Glutamatergic neuron (in vitro differentiated cells): ENCODE measurements around the gene CEP350. TPM values are rescaled to one million over a fixed set of nuclear protein-coding genes. Genes with fewer than 3 reads are reported as not detected.

ENCODE experiments used
- DNase-seq: peaks from one replicate; pipeline ENCODE4 v3.0.0; 2022
- H3K27ac Mint-ChIP-seq: one replicate; pipeline ENCODE4 v1.8.0; 2020; ENCODE audit warnings: mild to moderate bottlenecking, mixed read lengths, inconsistent platforms; ENCODE audit not compliant: unreplicated experiment
- H3K27me3 Mint-ChIP-seq: one replicate; pipeline ENCODE4 v1.8.0; 2020; ENCODE audit warnings: mild to moderate bottlenecking, moderate library complexity, mixed read lengths, inconsistent platforms; ENCODE audit not compliant: unreplicated experiment
- H3K36me3 Mint-ChIP-seq: one replicate; pipeline ENCODE4 v1.8.0; 2020; ENCODE audit warnings: mild to moderate bottlenecking, mixed read lengths, inconsistent platforms; ENCODE audit not compliant: unreplicated experiment
- H3K4me1 Mint-ChIP-seq: one replicate; pipeline ENCODE4 v1.8.0; 2020; ENCODE audit warnings: mild to moderate bottlenecking, low read depth, mixed read lengths, inconsistent platforms; ENCODE audit not compliant: unreplicated experiment
- H3K4me3 Mint-ChIP-seq: one replicate; pipeline ENCODE4 v1.8.0; 2020; ENCODE audit warnings: mild to moderate bottlenecking, mixed read lengths, inconsistent platforms; ENCODE audit not compliant: unreplicated experiment
- H3K9me3 Mint-ChIP-seq: one replicate; pipeline ENCODE4 v1.8.0; 2020; ENCODE audit warnings: mild to moderate bottlenecking, moderate library complexity, mixed read lengths, inconsistent platforms; ENCODE audit not compliant: unreplicated experiment
- CTCF ChIP-seq: fragments of 200-600 bp; sonication (generic); IDR thresholded peaks from one replicate; pipeline ENCODE4 v1.5.0; 2021; ENCODE audit not compliant: partially characterized antibody, unreplicated experiment
- total RNA-seq: library from RNA; stranded (reverse); fragmentation: NEBNext Ultra II Directional; extraction: Animal tissue kit (Norgen Biotek cat#: 25700); gene quantifications from one replicate; pipeline ENCODE4 v1.2.1, GENCODE V29; 2021; ENCODE audit not compliant: unreplicated experiment

Gene CEP350
- total RNA-seq, 1 donor from 2014 or later: 36.6 TPM

GRCh38 chr1:180066150-180066549 is 111.5 kb downstream of the CEP350 start:
- no peak overlapping the region for H3K4me3 Mint-ChIP-seq
- no peak for TF ChIP-seq CTCF
- no peak overlapping the region for H3K27ac Mint-ChIP-seq
- H3K4me1 Mint-ChIP-seq: no peaks in the 10 kb centered on the region
- H3K27me3 Mint-ChIP-seq: no peaks in the 10 kb centered on the region
- no peaks in the 10 kb centered on the region for H3K9me3 Mint-ChIP-seq
- no peaks in the 10 kb centered on the region for H3K36me3 Mint-ChIP-seq
- no peak for DNase-seq

- no peak overlapping the region for H3K4me3 Mint-ChIP-seq
- no peak for TF ChIP-seq CTCF
- H3K36me3 Mint-ChIP-seq: no peaks in the 10 kb centered on the region
- no peak overlapping the region for H3K27ac Mint-ChIP-seq
- no peaks in the 10 kb centered on the region for H3K9me3 Mint-ChIP-seq
- H3K4me1 Mint-ChIP-seq: no peaks in the 10 kb centered on the region
- H3K27me3 Mint-ChIP-seq: no peaks in the 10 kb centered on the region
- no peak for DNase-seq
Measured at GRCh38 chr1:180070286-180070685, 115.7 kb downstream of the CEP350 start.

GRCh38 chr1:180071759-180072158 is 117.1 kb downstream of the CEP350 start:
- TF ChIP-seq CTCF: no peak
- H3K4me3 Mint-ChIP-seq: no peak overlapping the region
- H3K27ac Mint-ChIP-seq: no peak overlapping the region
- no peaks in the 10 kb centered on the region for H3K36me3 Mint-ChIP-seq
- DNase-seq: no peak
- H3K4me1 Mint-ChIP-seq: no peaks in the 10 kb centered on the region
- H3K9me3 Mint-ChIP-seq: no peaks in the 10 kb centered on the region
- no peaks in the 10 kb centered on the region for H3K27me3 Mint-ChIP-seq

- H3K9me3 Mint-ChIP-seq: no peaks in the 10 kb centered on the region
- no peaks in the 10 kb centered on the region for H3K27me3 Mint-ChIP-seq
- H3K27ac Mint-ChIP-seq: no peak overlapping the region
- H3K4me3 Mint-ChIP-seq: no peak overlapping the region
- H3K36me3 Mint-ChIP-seq: no peaks in the 10 kb centered on the region
- no peak for DNase-seq
- TF ChIP-seq CTCF: no peak
- H3K4me1 Mint-ChIP-seq: no peaks in the 10 kb centered on the region
Measured at GRCh38 chr1:180080439-180080838, 125.8 kb downstream of the CEP350 start.

GRCh38 chr1:180081474-180081873 is 126.9 kb downstream of the CEP350 start:
- Mint-ChIP-seq H3K4me3 (no peak overlapping the region), H3K27ac (no peak overlapping the region), H3K27me3 (no peaks in the 10 kb centered on the region), H3K36me3 (no peaks in the 10 kb centered on the region), H3K9me3 (no peaks in the 10 kb centered on the region), H3K4me1 (no peaks in the 10 kb centered on the region)
- DNase-seq: no peak
- TF ChIP-seq CTCF: no peak
